HG03460 (cell line): ENCODE results near the gene EDRF1.

ENCODE experiments used
- ATAC-seq: cut with Tn5 transposase; IDR thresholded peaks from one replicate; pipeline ENCODE4 v1.9.1; 2021; ENCODE audit not compliant: unreplicated experiment

The EDRF1 gene

DNA sequence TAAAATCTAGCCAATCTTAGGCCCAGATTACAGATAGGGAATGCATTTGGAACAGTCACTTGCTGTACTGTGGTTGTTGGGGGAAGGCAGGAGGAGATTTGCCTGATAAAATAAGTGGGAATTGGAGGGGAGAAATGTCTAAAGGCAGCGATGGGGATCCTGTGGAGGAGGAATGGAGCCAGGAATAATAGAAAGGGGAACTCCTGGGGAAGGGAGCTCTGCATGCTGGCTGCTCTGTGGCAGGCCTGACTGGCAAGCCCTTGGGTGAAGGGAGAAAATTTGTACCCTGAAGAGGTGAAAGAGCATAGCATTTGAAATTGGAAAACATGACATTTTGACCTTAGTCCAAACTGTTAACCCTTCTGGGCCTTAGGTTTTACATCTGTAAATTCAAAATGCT is 42.5 kb downstream of the EDRF1 start:
- no peak for ATAC-seq

DNA sequence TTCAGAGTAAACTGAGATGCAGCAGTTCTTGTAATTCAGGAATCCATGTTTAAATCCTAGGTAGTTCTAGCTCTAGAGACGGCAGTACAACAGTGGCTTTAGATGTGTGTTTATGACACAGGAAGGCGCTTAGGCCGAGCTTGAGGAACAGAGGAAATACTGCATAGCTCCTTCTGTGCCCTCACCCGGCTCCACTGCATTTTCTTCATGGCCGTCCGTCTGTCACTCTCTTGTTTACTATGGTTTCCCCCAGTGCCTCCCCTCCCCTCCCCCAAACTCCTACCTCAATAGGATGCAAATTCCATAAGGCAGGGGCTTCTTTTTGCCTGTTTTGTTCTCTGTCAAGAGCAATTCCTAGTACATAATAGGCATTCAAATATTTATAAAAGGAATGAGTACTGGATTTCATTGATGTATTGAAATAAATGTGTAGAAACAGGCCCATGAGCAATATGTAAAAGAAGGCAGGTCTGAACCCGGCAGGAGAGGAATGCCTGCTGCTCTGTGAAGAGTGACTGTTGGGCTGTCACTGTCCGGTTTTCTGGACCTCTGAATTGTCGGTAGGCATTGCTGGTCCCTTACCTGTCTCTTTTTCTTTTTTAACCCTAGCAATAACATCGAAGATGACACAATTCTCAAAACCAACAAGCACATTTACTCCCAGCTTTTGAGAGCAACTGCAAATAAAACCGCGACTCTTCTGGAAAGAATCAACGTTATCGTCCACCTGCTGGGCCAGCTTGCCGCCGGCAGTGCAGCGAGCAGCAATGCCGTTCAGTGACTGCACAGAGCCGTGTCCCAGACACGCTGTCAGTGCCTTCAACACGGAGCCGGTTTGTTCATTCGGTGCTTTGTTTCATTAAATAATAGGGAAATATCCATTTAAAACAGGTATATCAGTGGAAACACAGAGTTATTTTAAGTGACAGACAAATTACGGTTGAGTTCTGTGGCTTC is 43.5 kb downstream of the EDRF1 start:
- ATAC-seq, result no peak

DNA sequence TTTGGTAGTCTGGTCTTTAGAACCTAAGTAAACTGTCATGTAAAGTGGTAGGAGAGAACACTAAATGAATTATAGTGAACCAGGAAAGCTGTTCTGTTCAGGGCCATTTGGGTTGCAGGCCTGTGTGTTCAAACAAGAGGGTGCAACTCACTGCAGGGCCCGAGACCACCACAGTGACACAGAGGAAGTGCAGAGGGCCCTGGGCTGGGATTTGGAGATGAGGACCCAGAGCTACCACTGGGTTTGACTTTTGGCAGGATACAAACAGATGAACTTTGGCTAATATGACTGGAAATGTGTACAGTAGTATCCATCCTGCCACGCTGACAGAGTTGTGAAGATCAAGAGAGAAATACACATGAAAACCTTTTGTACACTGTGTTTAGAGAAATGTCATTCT is 46.3 kb downstream of the EDRF1 start:
- no peak for ATAC-seq

DNA sequence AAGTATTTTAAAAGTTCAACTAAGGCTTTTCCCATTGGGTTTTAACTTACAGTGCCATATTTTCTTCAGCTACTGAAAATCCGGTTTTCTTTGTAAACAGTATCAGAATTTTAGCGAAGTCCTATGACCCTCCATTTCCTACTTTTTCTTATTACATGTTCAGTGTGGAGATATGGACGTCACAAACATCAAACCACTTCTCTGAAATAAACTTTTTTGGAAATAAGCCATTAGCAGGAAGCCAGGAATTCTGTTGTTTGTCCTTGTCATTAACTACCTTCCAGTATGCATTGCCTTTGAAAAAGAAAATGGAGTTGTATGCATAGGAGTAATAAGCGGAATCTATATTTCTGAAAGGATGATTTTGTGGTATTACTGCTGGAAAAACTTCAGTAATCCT is 47.0 kb downstream of the EDRF1 start:
- no peak for ATAC-seq

DNA sequence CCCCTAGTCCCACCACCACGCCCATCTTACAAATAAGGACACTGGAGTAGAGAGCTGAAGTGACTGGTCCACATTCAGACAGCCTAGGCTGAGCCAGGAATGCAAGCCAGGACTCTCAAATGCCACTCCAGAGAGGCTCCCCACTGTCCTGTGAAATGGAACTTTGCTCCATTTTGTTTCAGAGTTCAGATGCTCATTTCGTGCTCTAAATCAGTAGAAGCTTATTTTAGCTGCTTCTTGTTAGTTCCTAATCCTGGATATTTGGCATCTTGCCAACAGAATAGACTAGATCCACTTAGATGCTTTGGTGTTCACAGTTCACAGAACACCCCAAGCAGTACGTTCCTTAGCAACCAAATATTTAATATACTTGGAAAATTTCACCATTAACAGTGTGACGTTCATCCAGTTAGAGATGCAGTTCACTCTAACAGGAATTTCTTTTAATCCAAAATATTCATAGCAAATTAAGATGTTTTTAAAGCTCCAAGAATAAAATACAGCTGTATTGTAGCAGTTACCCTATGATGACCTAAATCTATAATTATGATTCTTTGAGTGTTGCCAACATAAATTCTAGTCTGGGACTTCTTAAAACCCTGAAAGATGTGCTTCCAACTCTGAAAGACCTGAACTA is 48.8 kb downstream of the EDRF1 start:
- no peak for ATAC-seq

DNA sequence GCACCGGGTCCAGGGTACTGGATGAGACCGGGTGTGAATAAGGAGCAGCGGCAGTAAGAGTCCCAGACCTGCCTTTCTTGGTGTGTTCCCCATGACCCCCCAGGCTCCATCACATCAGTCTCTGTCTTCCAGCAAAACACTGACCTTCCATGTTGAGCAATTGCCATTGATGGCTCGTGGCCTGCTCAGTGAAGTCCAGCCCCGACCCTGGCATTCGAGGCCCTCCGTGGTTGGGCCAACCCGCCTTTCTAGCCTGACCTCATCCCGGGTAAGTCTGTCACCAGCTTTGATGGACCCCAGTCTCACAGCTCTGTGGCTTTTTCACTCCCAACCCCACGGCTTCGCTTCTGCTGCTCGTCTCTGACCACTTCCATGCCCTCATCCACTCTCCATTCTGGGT is 49.7 kb downstream of the EDRF1 start:
- ATAC-seq, result no peak

DNA sequence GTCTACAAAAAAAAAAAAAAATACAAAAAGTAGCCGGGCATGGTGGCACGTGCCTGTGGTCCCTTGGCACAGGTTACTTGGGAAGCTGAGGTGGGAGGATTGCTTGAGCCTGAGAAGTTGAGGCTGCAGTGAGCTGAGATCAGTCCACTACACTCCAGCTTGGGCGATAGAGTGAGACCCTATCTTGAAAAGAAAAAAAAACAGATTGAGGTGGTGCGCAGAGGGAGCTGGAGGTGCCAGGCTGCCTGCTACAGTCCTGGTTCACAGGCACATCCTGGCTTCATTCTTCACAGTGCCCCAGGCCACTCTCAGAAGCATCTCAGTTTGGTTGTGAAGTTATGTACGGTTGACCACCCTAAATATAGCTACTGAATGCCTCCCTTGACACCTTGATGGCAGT is 51.3 kb downstream of the EDRF1 start:
- no peak for ATAC-seq

DNA sequence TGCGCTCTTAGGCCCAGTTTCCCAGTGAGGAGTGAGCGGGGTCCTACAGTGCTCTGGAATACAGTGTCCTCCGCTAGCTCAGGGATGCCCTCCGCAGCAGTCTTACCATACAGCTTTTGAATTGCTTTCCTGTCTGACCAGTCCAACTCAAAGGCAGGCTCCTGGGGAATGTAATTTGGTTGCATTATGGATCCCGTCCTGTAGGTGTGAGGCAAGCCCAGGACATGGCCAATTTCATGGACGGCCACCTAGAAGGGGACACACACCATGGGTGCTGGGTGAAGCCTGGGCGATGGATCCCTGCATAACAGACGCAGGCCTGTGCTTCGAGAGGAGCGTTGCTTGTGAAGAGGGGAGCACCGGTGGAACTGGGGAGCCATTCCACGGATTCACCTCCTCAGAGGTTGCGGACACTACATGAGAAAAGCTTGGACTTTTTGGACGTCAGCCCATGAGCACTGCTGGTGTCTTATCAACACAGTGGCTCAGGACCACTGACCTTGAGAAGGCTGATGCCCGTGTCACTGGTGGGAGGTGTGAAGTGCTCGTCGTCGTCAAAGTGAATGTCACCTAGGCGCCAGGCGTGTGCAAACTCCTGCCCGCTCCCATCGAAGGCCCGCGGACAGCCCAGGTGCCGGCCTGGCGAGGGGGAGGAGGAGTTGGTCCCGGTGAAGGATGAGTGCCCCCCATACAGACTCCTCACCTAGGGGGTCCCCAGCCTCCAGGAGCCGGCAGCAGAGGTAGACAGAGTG is 52.8 kb downstream of the EDRF1 start:
- no peak for ATAC-seq

DNA sequence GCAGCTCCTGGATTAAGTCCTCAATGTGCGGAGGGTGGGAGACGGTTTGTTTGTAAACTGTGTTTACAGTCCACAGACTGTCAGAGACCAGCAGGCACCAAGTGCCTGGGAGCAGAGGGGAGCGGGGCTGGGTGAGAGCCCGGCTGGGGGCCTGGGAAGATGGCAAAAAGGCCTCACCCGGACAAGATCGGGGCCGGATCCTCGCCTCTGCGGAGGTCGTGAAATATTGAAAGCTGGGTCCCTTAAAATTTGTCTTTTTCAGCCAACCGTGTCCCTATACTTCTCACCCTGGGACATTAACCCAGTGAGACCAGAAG is 53.3 kb downstream of the EDRF1 start:
- ATAC-seq, result no peak

DNA sequence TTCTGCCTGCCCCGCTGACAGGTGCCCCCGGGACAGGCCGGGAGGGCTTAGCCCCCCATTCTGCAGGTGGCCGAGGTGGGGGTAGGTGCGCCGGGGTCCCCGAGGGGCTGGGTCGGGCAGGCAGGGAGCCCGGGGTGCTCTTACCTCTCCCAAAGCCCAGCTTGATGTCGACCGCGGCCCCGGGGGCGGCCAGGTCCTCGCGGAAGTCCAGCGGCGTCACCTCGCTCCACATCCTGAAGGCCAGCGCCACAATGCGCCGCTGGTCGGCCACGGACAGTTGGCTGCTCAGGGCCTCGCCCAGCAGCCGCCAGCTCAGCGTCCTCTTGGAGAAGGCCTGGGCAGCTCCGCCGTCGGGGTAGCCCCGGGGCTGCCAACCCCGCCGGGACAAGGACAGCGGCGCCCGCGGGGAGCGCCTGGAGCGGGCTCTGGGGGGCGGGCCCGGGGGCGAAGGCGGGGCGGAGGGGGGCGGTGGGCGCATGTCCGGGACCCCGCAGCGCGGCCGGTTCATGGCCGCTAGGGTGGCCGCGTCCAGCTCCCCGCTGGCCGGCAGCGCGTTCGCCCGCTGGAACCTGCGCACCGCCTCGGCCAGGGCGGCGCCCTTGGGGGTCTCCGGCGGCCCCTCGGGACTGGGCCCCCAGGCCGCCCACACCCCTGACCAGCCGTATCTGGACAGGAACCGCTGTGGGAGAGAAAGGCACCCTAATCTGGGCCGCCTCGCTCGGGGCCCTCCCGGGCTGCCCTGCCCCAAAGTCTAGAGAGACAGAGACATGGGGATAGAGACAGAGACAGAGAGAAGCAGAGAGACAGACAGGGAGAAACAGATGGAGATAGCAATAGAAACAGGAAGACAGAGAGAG is 54.4 kb downstream of the EDRF1 start:
- ATAC-seq, result no peak

DNA sequence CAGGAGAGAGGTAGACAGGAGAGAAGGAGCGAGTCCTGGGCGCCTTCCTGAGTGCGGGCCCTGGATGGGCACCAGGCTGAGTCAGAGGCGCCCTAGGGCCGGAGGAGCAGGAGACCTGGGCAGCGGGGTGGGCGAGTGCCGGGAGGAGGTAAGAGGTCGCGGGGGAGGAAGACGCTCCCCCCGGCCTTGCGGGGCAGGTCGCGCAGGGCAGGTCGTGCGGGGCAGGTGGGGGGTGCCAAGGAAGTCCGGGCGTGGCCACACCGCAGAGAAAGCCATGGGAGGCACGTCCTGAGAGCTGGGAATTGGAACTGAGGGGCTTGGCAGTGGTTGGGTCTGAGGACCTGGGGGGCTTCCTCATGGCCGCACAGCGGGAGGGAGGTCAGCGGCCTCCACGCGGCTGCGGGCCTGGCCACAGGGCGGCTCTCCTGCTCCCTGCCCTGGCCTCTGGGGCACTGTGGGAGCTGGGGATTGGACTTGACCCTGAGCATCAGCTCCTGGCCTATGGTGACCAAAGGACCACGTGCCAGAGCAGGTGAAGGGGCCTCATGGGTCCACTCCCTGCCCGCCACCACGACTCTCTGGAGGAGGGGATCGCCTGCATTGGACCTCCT is 55.2 kb downstream of the EDRF1 start:
- no peak for ATAC-seq

DNA sequence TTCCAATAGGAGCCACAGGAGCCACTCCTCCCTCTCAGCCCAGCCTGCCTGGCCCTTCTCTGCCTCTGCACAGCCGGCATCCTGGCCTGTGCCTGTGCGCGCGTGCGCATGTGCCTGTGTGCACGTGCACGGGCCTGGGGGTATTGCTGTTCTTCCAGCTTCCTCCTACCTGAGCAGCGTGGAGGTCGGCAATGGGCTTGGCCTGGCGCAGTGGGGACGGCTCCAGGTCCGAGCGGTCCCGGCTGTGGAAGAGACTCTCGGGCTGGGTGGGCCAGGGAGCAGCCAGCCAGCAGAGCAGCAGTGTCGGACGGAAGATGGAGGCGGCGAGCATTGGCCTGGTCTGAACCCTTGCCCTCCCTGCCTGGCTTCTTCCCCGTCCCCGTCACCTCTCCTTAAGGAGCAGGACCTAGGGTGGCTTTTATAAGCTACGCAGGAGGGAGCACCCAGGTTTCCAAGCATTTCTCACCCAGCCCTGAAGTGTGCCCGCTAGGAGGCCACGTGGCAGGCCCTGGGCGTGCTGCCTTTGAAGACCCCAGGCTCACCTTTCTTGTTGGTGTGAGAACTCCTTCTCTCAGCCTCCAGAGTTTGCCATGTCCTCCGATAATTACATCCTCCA is 56.1 kb downstream of the EDRF1 start, which contains the start of gene MMP21:
Gene MMP21, minus strand, starts transcription at position 331 of the 616 bp plus-strand sequence. Its CDS starts 0 bp downstream, at position 331.
- no peak for ATAC-seq

DNA sequence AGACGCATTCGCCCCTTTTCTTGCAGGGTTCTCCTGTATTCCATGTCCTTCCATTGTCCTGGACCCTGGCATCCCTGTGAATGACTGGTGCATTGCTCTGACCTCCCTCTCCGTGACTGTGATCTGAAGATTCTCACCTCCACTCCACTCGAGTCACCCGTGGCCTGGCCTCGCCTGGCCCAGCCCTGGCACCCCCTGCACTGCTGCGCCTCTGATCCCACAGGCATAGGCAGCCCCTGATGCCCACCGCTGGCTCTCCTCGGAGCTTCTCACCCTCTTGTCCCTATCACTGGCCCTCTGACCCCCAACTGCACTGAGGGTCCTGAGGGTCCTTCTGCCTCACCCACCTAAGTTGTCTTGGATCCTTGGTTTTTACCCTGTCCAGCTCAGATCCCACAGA is 58.3 kb downstream of the EDRF1 start:
- ATAC-seq, result no peak

DNA sequence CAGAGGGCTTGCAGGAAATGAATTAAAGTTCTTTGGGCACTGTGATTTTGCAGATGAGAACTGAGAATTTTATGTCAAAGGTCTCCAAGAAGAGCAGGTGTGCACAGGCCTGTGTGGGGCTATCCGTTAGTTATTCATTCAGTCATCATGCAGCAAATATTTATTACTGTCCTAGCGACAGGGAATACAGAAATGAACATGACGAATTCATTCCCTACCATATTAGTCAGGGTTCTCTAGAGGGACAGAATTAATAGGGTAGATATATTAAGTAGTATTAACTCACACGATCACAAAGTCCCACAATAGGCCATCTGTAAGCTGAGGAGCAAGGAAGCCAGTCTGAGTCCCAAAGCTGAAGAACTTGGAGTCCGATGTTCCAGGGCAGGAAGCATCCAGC is 59.0 kb downstream of the EDRF1 start:
- no peak for ATAC-seq

DNA sequence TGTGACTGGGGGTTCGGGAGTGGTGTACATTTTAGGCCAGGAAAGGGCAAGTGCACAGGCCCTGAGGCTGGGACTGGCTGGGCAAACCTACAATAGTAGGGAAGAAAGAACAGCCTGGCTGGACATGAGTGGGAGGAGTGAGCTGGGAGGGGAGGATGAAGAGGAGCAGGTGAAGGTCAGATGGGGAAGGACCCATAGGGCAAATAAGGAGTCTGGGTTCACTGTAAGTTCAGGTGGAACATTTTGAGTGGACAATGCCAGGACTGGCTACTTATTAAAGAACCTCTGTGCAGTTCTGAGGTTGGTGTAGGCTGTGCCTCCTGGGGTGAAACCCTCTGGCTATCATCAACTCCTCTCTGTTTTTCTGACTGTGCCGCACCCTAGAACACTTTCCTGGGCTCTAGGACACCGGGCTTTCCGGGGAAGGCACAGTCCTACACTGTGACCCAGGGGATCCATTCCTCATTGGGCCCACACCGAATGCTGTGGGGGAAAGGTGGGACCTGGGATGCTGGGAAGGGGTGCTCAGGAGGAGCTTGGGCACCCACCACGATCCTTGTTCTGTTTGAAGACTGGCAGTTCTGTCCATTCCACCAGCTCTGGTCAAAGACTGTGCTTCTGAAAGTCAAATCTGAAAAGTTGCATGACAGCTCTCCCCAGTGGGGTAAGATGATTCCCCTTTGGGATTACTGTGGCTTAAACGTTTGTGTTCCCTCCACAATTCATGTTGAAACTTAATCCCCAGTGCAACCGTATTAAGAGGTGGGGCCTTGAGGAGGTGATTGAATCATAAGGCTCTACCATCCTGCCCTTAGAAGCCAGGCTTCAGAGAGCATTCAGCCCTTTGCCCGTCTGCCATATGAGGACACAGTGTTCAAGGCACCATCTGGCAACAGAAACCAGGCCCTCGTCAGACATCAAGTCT is 60.2 kb downstream of the EDRF1 start:
- ATAC-seq, result no peak

DNA sequence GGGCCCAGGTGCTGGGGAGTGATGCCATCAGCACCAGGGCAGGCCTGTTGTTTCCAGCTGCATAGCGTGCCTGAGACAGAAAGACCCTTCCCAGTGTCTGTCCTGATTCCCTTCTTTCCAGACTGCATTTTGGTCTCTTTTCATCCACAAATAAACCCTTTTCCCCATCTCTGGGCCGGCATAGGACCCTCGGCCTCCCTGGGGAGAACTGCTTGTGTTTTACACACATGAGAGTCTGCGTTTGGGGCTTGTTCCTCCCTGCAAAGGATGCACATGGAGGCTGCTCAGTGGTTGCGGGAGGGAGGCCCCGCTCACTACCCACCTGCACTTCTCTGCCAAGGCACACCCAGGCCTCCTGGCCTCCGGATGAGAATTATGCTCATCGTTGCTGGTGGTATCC is 61.9 kb downstream of the EDRF1 start:
- ATAC-seq, result no peak

DNA sequence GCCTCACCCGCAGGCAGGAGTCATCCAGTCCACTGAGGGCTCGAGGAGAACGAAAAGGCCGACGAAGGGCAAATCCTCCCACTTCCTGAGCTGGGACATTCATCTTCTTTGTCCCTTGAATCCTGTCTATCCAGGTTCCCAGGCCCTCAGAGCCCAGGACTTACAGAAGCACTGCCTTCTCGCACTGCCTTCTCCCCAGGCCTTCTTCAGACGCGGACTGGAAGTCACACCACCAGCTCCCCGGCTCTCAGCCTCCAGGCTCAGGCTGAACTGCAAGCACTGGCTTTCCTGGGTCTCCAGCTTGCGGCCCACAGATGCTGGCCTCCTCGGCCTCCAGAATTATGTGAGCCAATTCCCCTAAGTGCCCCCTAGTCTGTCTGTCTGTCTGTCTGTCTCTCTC is 62.5 kb downstream of the EDRF1 start:
- ATAC-seq, result no peak

DNA sequence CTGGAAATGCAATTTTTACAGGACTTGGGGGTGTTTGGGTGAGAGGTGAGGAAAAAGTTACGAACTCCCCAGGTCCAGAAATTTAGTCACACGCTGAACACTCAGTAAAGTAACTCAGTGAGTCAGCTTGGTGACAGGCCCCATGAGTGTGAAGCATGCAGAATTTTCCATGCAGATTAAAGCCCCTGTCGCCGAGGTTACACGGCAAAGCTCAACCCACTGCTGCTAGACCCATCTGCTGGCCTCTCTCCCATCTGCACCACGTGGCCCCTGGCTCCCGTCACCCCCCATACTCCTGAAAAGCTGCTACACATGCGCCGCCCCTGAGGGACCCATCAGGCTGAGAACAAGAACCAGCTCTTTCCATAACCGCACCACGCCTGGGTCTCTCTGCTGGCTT is 63.1 kb downstream of the EDRF1 start:
- no peak for ATAC-seq

DNA sequence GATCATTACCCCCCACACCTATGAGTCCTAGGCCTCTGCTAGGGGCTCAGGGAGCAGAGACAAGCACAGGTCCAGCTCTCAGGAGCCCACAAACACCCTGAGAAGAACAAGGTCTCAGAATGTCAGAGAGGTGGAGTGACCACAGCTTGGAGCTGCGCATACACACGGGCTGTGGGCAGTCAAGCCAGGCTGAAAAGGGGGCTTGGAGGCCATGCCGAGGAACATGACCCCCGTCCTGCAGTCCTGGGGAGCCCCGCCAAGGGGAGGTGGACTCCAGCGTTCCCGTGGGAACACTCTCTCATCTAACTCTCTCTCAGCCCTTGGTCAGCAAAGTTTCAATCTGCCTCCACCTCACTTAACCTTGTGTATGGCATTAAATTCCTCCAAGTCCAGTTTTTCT is 63.9 kb downstream of the EDRF1 start:
- ATAC-seq, result no peak
